ENCODE results near the gene RASGRF1.

Gene RASGRF1

GRCh38 chr15:78925956-78926743 is 164.4 kb downstream of the RASGRF1 start:
- no peak for DNase-seq

GRCh38 chr15:78925076-78925624 is 165.4 kb downstream of the RASGRF1 start:
- DNase-seq: no peak

DNA sequence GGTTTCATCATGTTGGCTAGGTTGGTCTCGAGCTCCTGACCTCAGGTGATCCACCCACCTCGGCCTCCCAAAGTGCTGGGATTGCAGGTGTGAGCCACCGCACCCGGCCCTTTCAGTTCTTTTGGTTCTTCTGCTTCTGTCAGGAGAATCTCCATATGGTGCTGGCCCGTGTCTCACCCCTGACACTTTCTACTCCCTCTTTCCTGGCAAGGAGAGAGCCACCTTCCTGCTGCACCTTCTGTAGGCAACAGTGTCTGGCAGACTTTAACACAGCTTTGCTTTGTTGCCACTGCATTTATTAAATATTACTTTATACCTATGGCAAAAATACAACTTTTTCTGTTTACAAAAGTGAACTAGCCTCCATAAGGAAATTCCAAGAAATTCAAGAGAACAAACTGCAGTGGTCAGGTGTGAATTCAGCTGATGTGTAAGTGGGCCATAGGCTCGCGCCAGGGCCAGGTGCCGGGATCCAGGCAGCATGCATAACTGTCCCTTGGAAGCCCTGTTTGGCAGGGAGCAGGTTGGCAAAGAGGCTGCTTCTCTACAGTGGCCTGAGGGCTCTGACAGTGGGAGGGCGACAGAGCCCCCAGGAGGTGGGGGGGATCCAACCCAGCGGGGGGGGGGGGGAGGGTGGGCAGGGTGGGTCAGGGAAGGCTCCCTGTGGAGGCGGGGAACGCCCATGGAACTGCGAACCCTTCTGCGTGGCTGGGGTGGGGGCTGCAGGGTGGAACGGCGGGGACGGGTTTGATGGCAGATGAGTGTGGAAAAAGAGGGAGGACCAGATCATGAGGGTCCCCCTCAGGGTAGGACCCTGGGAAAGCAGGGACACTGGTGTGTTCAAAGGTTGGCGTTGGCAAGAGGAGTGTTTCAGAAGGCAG is 166.9 kb downstream of the RASGRF1 start:
- DNase-seq: no peak

DNA sequence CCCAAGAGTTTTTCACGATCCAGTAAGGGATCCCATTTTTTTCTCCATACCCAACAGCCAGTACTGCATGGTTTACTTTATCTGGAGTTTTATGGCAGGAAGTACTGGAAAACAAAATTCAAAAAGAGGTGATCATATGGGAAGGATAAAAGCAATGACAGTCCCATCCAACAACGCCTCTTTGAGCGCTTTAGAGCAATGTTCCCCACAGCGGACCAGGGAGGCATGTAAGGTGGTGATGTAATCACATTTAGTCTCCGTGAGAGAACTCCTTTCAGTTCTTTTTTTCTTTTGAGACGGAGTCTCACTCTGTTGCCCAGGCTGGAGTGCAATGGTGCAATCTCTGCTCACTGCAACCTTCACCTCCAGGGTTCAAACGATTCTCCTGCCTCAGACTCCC is 167.6 kb downstream of the RASGRF1 start:
- DNase-seq: no peak

DNA sequence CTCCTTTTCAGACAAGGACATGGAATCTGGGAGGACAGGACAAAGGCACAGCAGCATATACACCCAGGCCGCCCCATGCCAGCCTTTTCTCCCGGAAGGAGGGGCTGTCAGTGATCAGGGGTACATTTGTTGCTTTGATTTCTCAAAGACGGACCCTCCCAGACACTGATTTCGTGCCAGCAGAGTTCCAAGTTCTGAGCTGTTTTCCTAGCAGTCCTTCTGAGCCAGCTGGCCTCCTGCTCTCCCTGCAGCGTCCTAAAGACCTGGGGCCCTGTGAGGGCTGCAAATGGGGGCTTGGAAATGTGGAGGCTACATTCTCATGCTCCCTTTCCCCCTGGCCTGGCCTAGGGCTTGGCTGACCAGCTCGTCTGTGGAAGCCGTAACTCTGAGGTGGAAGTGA is 168.1 kb downstream of the RASGRF1 start:
- DNase-seq: no peak

GRCh38 chr15:78921940-78922339 is 168.6 kb downstream of the RASGRF1 start:
- no peak for DNase-seq

DNA sequence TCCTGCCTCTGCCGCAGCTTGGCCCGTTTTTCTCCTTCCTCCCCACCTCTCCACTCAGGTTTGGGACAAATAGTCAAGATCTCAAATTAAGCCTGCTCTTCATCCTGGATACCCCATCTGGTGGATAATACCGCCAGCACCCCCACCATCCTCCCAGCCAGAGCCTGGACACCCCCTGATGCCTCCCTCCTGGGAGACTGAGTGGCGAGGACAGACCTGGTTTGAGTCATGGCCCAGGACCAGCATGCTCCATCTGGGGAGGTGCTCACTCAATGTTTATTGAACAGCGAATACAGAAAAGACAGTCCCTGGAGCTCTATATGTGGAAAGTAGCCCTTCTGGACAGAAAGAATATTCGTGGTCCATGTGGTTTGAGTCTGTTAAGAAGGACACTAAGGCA is 169.1 kb downstream of the RASGRF1 start:
- no peak for DNase-seq

DNA sequence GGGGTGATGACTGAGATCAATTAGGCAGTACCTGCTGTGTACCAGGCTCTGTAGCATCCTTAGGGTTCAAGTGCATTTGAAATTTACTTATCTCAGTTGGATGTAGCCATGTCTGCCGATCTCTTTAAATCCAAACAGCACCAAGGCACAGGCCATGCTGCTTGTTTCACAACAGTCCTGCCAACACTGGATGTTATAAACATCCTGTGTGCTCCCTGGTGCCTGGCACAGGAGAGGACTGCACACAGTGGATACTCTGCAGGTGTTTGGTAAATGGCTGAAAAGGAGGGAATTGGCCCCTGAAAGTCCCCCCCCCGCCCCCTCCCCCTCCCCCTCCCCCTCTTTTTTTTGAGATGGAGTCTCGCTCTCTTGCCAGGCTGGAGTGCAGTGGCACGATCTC is 172.7 kb downstream of the RASGRF1 start:
- no peak for DNase-seq

DNA sequence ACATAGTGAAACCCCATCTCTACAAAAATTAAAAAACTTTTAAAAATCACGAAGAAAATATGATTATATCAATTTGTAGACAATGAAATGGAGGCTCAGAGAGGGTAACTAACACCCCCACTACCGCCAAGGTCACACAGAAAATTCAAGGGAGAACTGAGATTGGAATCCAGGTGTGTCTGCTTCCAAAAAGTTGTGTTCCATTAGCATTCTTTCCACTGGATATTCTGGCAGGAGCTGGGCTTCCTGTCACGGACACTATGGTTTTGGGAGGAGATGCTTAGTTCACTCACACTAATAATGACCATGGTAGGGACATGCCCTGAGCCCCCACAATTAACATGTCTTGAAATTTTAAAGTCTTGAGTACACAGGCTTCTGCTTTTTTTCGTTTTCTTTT is 174.5 kb downstream of the RASGRF1 start:
- DNase-seq: no peak

DNA sequence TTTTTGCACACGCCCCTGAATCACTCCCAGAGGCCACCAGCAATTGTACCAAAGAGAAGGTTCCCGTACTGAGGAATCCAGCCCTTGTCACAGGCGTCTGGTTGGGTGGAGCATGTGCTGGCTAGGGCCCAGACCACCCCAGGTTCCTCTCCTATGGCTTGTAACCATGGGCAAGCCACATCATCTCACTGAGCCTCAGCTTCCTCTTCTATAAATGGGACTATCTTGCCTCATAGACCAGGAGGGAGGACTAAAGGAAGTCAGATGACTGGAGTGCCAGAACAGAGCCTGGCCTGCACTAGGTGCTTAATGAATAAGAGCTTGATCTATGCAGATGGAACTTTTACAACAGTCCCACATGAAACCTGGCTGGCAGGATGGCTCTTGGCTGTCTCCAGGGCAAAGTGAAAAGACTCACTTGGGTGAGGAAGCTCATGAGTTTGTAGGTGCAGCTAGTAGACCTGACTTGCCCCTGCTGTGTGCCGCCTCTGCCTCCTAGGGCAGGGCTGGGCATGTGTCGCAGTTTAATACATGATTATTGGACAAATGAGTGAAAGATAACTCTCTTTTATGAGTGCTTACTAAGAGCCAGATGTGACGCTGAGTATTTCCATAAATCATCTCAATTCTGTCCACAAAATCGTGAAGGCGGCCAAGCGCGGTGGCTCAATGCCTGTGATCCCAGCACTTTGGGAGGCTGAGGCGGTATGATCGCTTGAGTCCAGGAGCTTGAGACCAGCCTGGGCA is 175.1 kb downstream of the RASGRF1 start:
- no peak for DNase-seq

- no peak for DNase-seq
These were observed 176.4 kb downstream of the RASGRF1 start for GRCh38 chr15:78914027-78914764.

GRCh38 chr15:78913012-78913411 is 177.6 kb downstream of the RASGRF1 start:
- DNase-seq: no peak

DNA sequence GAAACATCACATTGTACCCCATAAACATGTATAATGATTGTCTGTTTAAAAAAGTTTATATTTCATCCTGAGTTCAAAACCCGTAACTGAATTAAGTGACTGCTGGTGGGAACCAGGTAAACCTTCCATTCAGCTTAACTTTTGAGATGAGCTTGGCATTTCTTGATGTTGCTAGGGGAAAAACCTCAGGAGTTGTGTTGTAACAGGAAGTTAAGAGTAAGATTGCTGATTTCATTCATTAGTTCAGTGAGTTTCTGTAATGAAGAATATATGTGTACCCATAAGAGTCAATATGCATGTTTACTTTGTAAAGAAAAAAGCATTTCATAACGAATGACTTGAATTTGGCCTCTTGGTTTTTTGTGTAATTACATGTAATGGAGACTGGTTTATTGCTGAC is 178.3 kb downstream of the RASGRF1 start:
- no peak for DNase-seq

DNA sequence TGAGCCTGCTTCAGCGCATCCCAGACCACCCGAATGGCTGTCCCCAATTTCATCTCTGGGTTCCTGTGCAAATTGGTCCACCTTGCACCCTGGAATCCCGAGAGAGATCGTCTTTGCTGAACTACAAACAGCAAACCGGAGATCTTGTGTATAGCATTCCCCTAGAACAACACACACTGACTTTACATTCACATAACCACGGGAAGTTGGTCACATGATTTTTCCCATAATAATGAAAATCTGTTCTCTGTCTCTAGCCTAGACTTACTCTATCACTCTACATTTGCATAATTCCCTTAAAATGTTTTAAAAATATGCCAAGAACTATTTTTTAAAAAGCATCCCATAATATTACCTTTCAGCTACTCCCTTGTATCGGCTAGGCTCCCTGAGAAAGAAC is 180.3 kb downstream of the RASGRF1 start:
- no peak for DNase-seq

Measured in NCI-H1694 treated with DMSO at 0.1 percent for 48 hours (cell line).